NCI-H1048 (cell line): ENCODE measurements around the gene B4GALT1.

ENCODE experiments used
- DNase-seq: peaks from one replicate; lab custom pipeline; 2025; lab: John Stamatoyannopoulos, UW

The B4GALT1 gene

GRCh38 chr9:33123407-33124031 is 43.6 kb downstream of the B4GALT1 start:
- DNase-seq: no peak

- no peak for DNase-seq
These were observed 46.5 kb downstream of the B4GALT1 start for GRCh38 chr9:33120620-33121019.

- no peak for DNase-seq
These were observed 49.3 kb downstream of the B4GALT1 start for GRCh38 chr9:33117796-33118195.

- DNase-seq: no peak
These were observed 49.8 kb downstream of the B4GALT1 start for GRCh38 chr9:33117306-33117705.

GRCh38 chr9:33116860-33117259 is 50.3 kb downstream of the B4GALT1 start:
- DNase-seq: no peak

- no peak for DNase-seq
These were observed 52.4 kb downstream of the B4GALT1 start for GRCh38 chr9:33114746-33115145.

GRCh38 chr9:33113799-33114547 is 53.2 kb downstream of the B4GALT1 start:
- no peak for DNase-seq

- no peak for DNase-seq
These were observed 55.0 kb downstream of the B4GALT1 start for GRCh38 chr9:33112094-33112493.

- DNase-seq: no peak
These were observed 55.5 kb downstream of the B4GALT1 start for GRCh38 chr9:33111631-33112030.

- no peak for DNase-seq
These were observed 56.5 kb downstream of the B4GALT1 start for GRCh38 chr9:33110686-33111085.

GRCh38 chr9:33109850-33110595 is 57.1 kb downstream of the B4GALT1 start:
- no peak for DNase-seq

GRCh38 chr9:33109097-33109496 is 58.0 kb downstream of the B4GALT1 start:
- DNase-seq: no peak

GRCh38 chr9:33108472-33108871 is 58.7 kb downstream of the B4GALT1 start:
- no peak for DNase-seq

- DNase-seq: no peak
These were observed 59.4 kb downstream of the B4GALT1 start for GRCh38 chr9:33107762-33108161.

GRCh38 chr9:33106827-33107621 is 60.1 kb downstream of the B4GALT1 start:
- no peak for DNase-seq

- no peak for DNase-seq
These were observed 60.8 kb downstream of the B4GALT1 start for GRCh38 chr9:33106372-33106771.

GRCh38 chr9:33105959-33106358 is 61.2 kb downstream of the B4GALT1 start:
- DNase-seq: no peak

GRCh38 chr9:33105504-33105903 is 61.6 kb downstream of the B4GALT1 start:
- DNase-seq: no peak

- DNase-seq: no peak
These were observed 62.7 kb downstream of the B4GALT1 start for GRCh38 chr9:33104401-33104800.

- no peak for DNase-seq
These were observed 63.4 kb downstream of the B4GALT1 start for GRCh38 chr9:33103501-33104281.

GRCh38 chr9:33102551-33103210 is 64.5 kb downstream of the B4GALT1 start:
- DNase-seq: no peak
